Natural killer cell (primary cell): Measurements from ENCODE around the gene ARL15. TPM values are rescaled to one million over a fixed set of nuclear protein-coding genes. Genes with fewer than 3 reads are reported as not detected.

Experiments used
- ATAC-seq, 3 donors: fragments of 150-1000 bp in 2 of 3; fragments of 200-7000 bp in 1 of 3; cut with Tn5 transposase; 1 replicate in 1 of 3; 2 replicates in 2 of 3; pipeline ENCODE4 v1.10.0; 2021; ENCODE audit warnings: mild to moderate bottlenecking in 2 of 3, moderate library complexity in 2 of 3
- DNase-seq, 2 donors: peaks; one replicate each; pipeline versions ENCODE4 v3.0.0 to v3.0.0-alpha.2; 2013 to 2021; ENCODE audit warnings: mixed read lengths in 1 of 2
- H3K27ac ChIP-seq: one replicate; pipeline ENCODE4 v1.5.1; 2013; ENCODE audit warnings: mild to moderate bottlenecking, low read length
- H3K27me3 ChIP-seq: one replicate; pipeline ENCODE4 v1.6.1; 2013; ENCODE audit warnings: low read length; ENCODE audit not compliant: control insufficient read depth, insufficient read depth
- H3K36me3 ChIP-seq: one replicate; pipeline ENCODE4 v1.6.1; 2013; ENCODE audit warnings: low read length; ENCODE audit not compliant: control insufficient read depth, insufficient read depth
- H3K4me1 ChIP-seq: one replicate; pipeline ENCODE4 v1.6.1; 2013; ENCODE audit warnings: low read length; ENCODE audit not compliant: control insufficient read depth, insufficient read depth
- H3K4me3 ChIP-seq: one replicate; pipeline ENCODE4 v1.5.1; 2013; ENCODE audit warnings: low read length
- H3K9me3 ChIP-seq: one replicate; pipeline ENCODE4 v1.6.1; 2013; ENCODE audit warnings: low read length; ENCODE audit not compliant: control insufficient read depth, insufficient read depth
- H3K27ac Mint-ChIP-seq, 2 donors: one replicate each; pipeline ENCODE4 v1.8.0; 2022; ENCODE audit warnings: mild to moderate bottlenecking in 2 of 2, mixed read lengths in 2 of 2, moderate library complexity in 1 of 2
- H3K27me3 Mint-ChIP-seq, 2 donors: one replicate each; pipeline ENCODE4 v1.8.0; 2022; ENCODE audit warnings: low read depth in 2 of 2, mixed read lengths in 2 of 2
- H3K36me3 Mint-ChIP-seq: one replicate; pipeline ENCODE4 v1.8.0; 2022; ENCODE audit warnings: mixed read lengths
- H3K4me1 Mint-ChIP-seq, 2 donors: one replicate each; pipeline ENCODE4 v1.8.0; 2022; ENCODE audit warnings: mixed read lengths in 2 of 2
- H3K4me3 Mint-ChIP-seq: one replicate; pipeline ENCODE4 v1.8.0; 2022; ENCODE audit warnings: mild to moderate bottlenecking, moderate library complexity, mixed read lengths
- H3K9me3 Mint-ChIP-seq, 2 donors: one replicate each; pipeline ENCODE4 v1.8.0; 2022; ENCODE audit warnings: mixed read lengths in 2 of 2
- CTCF ChIP-seq: fragments of 200-600 bp; IDR thresholded peaks from one replicate; pipeline ENCODE4 v1.8.0; 2022; ENCODE audit warnings: antibody characterized with exemption
- WGBS: methylation state at CpG from one replicate; pipeline ENCODE4 v1.1.7; 2013; ENCODE audit warnings: missing lambda C conversion rate; ENCODE audit not compliant: insufficient coverage; 5-methylcytosine and 5-hydroxymethylcytosine counted together
- intact Hi-C: fragments of 100-400 bp; cut with micrococcal nuclease; formaldehyde crosslinking; loops from one replicate; pipeline ENCODE4 v1.14.2; 2022
- total RNA-seq, 4 donors: library from RNA; stranded (reverse); fragments of 120-200 nt in 1 of 4; gene quantifications; one replicate each; pipeline versions ENCODE4 v1.2.3 to v1.2.4, GENCODE V29; 2013 to 2022

ARL15 gene
- total RNA-seq, 3 donors from 2014 or later (not counting 1 experiment from before 2014, with no cell fraction given) = 28.9 to 35.1 (median 33.1) TPM

- Histone ChIP-seq H3K27me3 (no peaks in the 10 kb centered on the region), H3K4me1 (no peaks in the 10 kb centered on the region), H3K27ac (no peak overlapping the region), H3K36me3 (no peaks in the 10 kb centered on the region), H3K9me3 (no peaks in the 10 kb centered on the region), H3K4me3 (no peak overlapping the region)
- no peaks in the 10 kb centered on the region for H3K27me3 Mint-ChIP-seq
- H3K36me3 Mint-ChIP-seq = no peaks in the 10 kb centered on the region
- H3K9me3 Mint-ChIP-seq = no peaks in the 10 kb centered on the region
- peaks cover 47% of the 10 kb centered on the region in 2 donors for H3K4me1 Mint-ChIP-seq
- no peak overlapping the region for H3K27ac Mint-ChIP-seq
- ATAC-seq = no peak
- intact Hi-C loops = no loop called here
- DNase-seq = no peak
- TF ChIP-seq CTCF = no peak
- WGBS = 92% methylated on average over 5 of the region's 6 CpGs
- no peak overlapping the region for H3K4me3 Mint-ChIP-seq
Observed at GRCh38 chr5:54254482-54255198, 55.7 kb downstream of the ARL15 start.

GRCh38 chr5:54251981-54252380 is 58.4 kb downstream of the ARL15 start:
- WGBS = 100% methylated on average over 1 of the region's 1 CpG
- H3K4me1 Mint-ChIP-seq = peaks cover 25 to 27% of the 10 kb centered on the region in 2 donors
- H3K4me1 ChIP-seq = no peaks in the 10 kb centered on the region
- H3K4me3 Mint-ChIP-seq = no peak overlapping the region
- no peak overlapping the region for H3K27ac Mint-ChIP-seq
- H3K9me3 Mint-ChIP-seq = no peaks in the 10 kb centered on the region
- ATAC-seq = no peak
- no peak overlapping the region for H3K4me3 ChIP-seq
- H3K27me3 ChIP-seq = no peaks in the 10 kb centered on the region
- no peaks in the 10 kb centered on the region for H3K36me3 Mint-ChIP-seq
- no peaks in the 10 kb centered on the region for H3K27me3 Mint-ChIP-seq
- no peak for DNase-seq
- no peaks in the 10 kb centered on the region for H3K9me3 ChIP-seq
- no peak overlapping the region for H3K27ac ChIP-seq
- TF ChIP-seq CTCF = no peak
- H3K36me3 ChIP-seq = no peaks in the 10 kb centered on the region
- intact Hi-C loops = no loop called here

- Histone ChIP-seq H3K4me1 (no peaks in the 10 kb centered on the region), H3K36me3 (no peaks in the 10 kb centered on the region), H3K9me3 (no peaks in the 10 kb centered on the region), H3K4me3 (no peak overlapping the region), H3K27ac (no peak overlapping the region), H3K27me3 (no peaks in the 10 kb centered on the region)
- no peak for TF ChIP-seq CTCF
- no peaks in the 10 kb centered on the region for H3K27me3 Mint-ChIP-seq
- H3K27ac Mint-ChIP-seq = no peak overlapping the region
- DNase-seq (peak in 1 of 2 donors; percentile 54), ATAC-seq (peak in 2 of 3 donors; percentile 34 to 46)
- intact Hi-C loops = no loop called here
- H3K36me3 Mint-ChIP-seq = no peaks in the 10 kb centered on the region
- WGBS = 49% methylated on average over 4 of the region's 4 CpGs
- H3K4me1 Mint-ChIP-seq = peaks cover 9 to 14% of the 10 kb centered on the region in 2 donors
- H3K9me3 Mint-ChIP-seq = no peaks in the 10 kb centered on the region
- H3K4me3 Mint-ChIP-seq = no peak overlapping the region
Observed at GRCh38 chr5:54249210-54250028, 61.0 kb downstream of the ARL15 start.
